GM18517 (cell line): Measurements from ENCODE around the gene TSPAN2.
"Not testable (repeated sequence)": the region's sequence is repeated elsewhere in the genome, so short reads cannot be mapped to it uniquely, and the experiment has no call there.

ENCODE experiments used
- ATAC-seq: cut with Tn5 transposase; IDR thresholded peaks from one replicate; pipeline ENCODE4 v1.9.1; 2021; ENCODE audit warnings: mild to moderate bottlenecking, moderate library complexity; ENCODE audit not compliant: unreplicated experiment

The TSPAN2 gene

GRCh38 chr1:115041654-115042053 is 47.6 kb downstream of the TSPAN2 start:
- ATAC-seq, result no peak

GRCh38 chr1:115040501-115040900 is 48.8 kb downstream of the TSPAN2 start:
- ATAC-seq, result no peak

GRCh38 chr1:115036814-115037507 is 52.3 kb downstream of the TSPAN2 start:
- ATAC-seq, result no peak

DNA sequence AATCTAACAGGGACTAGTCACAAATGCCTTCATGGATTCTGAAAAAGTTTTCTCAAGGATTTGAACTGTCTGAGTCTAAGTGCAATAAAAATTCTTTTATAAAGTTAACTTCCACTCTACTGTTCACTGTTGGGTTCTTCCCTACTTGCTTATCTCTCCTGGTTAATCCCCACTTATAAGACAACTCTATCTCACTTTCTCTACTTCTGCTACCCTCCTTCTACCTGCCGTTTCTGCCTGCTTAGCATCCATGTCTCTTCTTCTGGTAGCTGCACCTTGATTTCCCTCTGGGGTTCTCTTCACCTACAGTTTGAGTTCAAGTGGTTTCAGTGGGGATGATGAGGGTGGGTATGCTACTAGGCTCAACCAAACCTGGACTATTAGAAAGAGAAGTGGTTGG is 53.7 kb downstream of the TSPAN2 start:
- no peak for ATAC-seq

GRCh38 chr1:115031595-115031994 is 57.7 kb downstream of the TSPAN2 start:
- no peak for ATAC-seq

GRCh38 chr1:115029526-115029925 is 59.8 kb downstream of the TSPAN2 start, which contains the start of gene TSHB:
Gene TSHB, plus strand, starts transcription at chr1:115029826. Its CDS starts 3,537 bp downstream, at chr1:115033363.
- no peak for ATAC-seq

- ATAC-seq, result no peak
Observed at GRCh38 chr1:115023593-115023992, 65.7 kb downstream of the TSPAN2 start.

- no peak for ATAC-seq
Observed at GRCh38 chr1:115021145-115021544, 68.2 kb downstream of the TSPAN2 start.

- ATAC-seq, result not testable (repeated sequence)
Observed at GRCh38 chr1:115019549-115019948, 69.8 kb downstream of the TSPAN2 start.

- ATAC-seq, result no peak
Observed at GRCh38 chr1:115013792-115014191, 75.5 kb downstream of the TSPAN2 start.

GRCh38 chr1:115012434-115012833 is 76.9 kb downstream of the TSPAN2 start:
- ATAC-seq, result no peak

- ATAC-seq, result no peak
Observed at GRCh38 chr1:115012006-115012405, 77.3 kb downstream of the TSPAN2 start.

DNA sequence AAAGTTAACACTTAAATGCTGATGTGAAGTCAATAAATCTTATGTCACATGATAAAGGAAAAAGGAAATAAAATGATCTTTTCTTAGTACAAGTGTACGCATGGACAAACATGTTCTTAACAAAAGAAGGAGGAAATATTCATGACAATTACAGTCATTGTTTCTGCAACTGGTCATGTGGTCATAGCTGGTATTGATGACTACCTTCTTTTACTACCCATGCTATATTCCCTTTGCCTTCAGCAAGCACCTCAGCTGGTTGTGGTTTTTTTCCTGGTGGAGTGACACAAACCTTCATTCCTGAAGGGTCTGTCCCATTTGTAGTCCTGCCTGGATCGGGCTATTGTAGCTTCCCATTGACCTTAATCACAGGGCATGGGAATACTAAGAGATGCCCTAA is 83.1 kb downstream of the TSPAN2 start:
- no peak for ATAC-seq
